ENCODE data around the gene USP20.

GRCh38 chr9:129794549-129794948, 40.7 kb upstream of the USP20 start:
- TF ChIP-seq CTCF (IDR thresholded peaks at IDR 0.05) = no peak
- TF ChIP-seq POLR2A (IDR thresholded peaks at IDR 0.05) = no peak
